GM19099 (cell line): ENCODE data around the gene HTR3A.

Experiments used
- POLR2A ChIP-seq: IDR thresholded peaks from 3 replicates; pipeline ENCODE4 v1.6.1; 2011; ENCODE audit warnings: low read depth; ENCODE audit not compliant: insufficient read length; ENCODE audit errors: extremely low read depth

The HTR3A gene

DNA sequence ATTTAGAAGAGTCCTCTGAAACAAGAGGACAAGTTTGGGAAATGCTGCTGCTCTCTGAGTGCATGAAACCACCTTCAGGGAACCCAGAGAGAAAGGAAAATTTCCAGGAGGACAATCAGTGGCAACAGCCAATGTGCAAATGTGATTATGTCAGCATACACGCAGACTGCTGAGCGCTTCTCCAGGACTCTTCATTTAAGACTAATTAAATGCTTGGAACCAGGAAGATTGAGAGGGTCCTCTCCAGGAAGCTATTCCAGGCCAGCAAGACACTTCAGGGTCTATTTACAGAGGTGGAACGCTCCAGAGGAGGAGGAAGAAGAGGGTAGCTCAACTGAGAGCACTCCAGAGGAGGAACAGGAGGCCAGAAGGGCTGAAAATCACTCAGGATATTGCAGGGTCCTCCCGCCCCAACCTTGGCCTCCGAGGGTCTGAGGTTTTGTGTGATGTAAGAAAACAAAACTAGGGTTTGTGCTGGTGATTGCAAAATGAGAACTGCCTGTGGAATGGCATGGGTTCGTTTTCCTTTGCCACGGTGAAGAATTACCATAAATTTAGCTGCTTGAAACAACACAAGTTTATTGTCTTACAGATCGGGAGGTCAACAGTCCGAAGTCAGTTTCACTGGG, 14.1 kb upstream of the HTR3A start:
- TF ChIP-seq POLR2A: no peak

- no peak for TF ChIP-seq POLR2A
Observed at GRCh38 chr11:113967361-113967760, 7.5 kb upstream of the HTR3A start.

GRCh38 chr11:113971506-113972195, 3.3 kb upstream of the HTR3A start:
- TF ChIP-seq POLR2A: no peak

- no peak for TF ChIP-seq POLR2A
Observed at GRCh38 chr11:113977071-113977490, 2.2 kb downstream of the HTR3A start.

- TF ChIP-seq POLR2A: no peak
Observed at GRCh38 chr11:113977701-113978100, 2.8 kb downstream of the HTR3A start.

DNA sequence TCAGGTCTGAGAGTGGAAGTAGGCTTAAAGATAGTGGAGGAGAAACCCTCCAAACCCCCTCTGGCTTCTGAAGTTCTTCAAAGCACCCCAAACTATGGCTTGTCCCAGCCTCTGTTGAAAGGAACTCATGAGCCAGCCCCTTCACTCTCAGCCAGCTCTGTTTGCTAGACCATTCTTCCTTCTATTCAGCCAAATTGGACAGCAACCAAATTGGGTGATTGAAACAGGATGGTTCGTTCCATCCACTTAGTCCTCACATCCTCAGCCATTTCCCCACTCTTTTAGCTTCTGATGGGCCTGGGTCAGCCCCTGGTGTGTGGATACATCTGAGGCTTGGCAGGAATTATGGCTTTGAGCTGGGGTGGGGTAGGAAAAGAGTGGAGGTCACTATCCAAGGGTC, 4.5 kb downstream of the HTR3A start:
- TF ChIP-seq POLR2A: no peak

DNA sequence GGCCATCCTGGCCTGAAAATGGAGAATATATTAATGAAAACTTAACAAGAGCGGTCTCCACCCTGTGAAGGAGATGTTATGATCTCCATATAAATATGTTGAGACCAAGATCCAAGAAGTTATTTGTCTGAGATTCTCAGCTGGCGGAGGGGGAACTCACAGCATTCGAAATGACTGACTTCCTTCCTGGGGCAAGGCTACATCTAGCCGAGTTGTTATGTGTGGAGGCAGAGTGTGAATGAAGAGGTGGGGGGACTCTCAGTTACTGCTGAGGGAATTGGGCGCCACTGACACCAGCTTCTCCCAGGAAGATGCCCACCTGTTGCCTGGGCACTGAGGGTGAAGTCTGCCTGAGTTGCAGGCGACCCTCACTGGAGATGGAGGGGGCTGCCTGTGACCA, 5.9 kb downstream of the HTR3A start:
- no peak for TF ChIP-seq POLR2A

- no peak for TF ChIP-seq POLR2A
Observed at GRCh38 chr11:113982306-113982705, 7.4 kb downstream of the HTR3A start.

GRCh38 chr11:113984781-113985180, 9.9 kb downstream of the HTR3A start:
- no peak for TF ChIP-seq POLR2A

GRCh38 chr11:113985906-113986305, 11.0 kb downstream of the HTR3A start:
- TF ChIP-seq POLR2A: no peak

DNA sequence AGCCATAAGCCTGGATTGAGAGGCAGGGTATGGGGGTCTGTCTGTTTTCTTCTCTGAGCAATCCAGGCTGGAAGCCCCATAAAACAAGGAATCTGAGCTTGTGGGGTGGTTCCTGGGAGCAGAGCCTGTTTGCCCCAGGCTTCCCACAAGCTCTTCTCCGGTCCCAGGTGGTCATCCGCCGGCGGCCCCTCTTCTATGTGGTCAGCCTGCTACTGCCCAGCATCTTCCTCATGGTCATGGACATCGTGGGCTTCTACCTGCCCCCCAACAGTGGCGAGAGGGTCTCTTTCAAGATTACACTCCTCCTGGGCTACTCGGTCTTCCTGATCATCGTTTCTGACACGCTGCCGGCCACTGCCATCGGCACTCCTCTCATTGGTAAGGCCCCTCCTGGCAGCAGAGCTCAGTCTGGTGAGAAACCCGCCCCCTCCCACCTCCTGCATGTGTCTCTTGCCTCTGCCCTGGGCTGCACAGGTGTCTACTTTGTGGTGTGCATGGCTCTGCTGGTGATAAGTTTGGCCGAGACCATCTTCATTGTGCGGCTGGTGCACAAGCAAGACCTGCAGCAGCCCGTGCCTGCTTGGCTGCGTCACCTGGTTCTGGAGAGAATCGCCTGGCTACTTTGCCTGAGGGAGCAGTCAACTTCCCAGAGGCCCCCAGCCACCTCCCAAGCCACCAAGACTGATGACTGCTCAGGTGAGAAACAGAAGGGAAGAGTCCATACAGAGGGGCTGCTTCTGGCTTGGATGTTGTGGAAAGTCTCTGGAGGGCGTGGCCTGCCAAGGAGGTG, 11.6 kb downstream of the HTR3A start:
- no peak for TF ChIP-seq POLR2A

GRCh38 chr11:113989381-113989780, 14.5 kb downstream of the HTR3A start:
- no peak for TF ChIP-seq POLR2A

- TF ChIP-seq POLR2A: no peak
Observed at GRCh38 chr11:113989916-113990315, 15.0 kb downstream of the HTR3A start.

DNA sequence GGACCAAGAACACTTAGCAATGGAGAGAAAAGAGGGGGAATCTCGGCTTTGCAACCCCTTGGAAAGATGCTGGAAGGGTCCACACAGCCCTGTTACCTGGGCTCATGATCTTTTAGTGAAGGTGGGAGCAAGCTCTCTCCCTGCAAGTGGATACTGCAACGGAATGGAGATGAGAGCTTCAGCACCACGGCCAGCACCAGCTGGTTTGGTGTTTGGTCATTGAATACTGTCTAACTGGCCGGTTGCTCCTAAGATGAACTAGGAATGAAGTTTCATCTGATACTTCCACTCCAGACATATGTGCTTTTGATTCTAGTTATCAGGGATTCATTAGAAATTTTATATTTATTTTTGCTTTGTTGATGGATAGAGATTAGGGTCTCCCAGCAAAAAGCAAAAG, 16.3 kb downstream of the HTR3A start:
- TF ChIP-seq POLR2A: no peak

GRCh38 chr11:113991718-113992458, 17.0 kb downstream of the HTR3A start:
- TF ChIP-seq POLR2A: no peak
